Measurements from ENCODE around the gene XCL1. TPM values are rescaled to one million over a fixed set of nuclear protein-coding genes. Genes with fewer than 3 reads are reported as not detected.

XCL1 gene
- total and polyA plus RNA-seq, 2 donors (not counting 3 experiments of a cell fraction or from before 2014, with no cell fraction given) = not detected

GRCh38 chr1:168621356-168621755 lies 45.0 kb downstream of the XCL1 start:
- no peak overlapping the region for H3K9ac ChIP-seq (replicated peaks; ENCODE audit: extremely low read depth, insufficient read depth, low read length)
- no peak for DNase-seq (ENCODE audit: low read depth, low spot score)
- ChIA-PET POLR2A (no interaction called here), CTCF (interaction anchor here (0.9 to 1.0 kb wide), 2 partner anchors 18 to 22 kb away, joined by 3 to 6 read pairs; no protein-coding TSS in a partner anchor)
- no peak overlapping the region for H3K27ac ChIP-seq (ENCODE audit: insufficient read depth, low read depth, low read length)
- dilution Hi-C loops (cut with MboI; ENCODE audit: extremely low pct_ligation_motif_present, low sequenced_read_pairs) (no loop called here), intact Hi-C loops (cut with micrococcal nuclease) (no loop called here)
- no peak for TF ChIP-seq EZH2 (IDR thresholded peaks at IDR 0.05; ENCODE audit: borderline replicate concordance, low read depth, low read length, severe bottlenecking)
- TF ChIP-seq MYC (IDR thresholded peaks at IDR 0.05; ENCODE audit: low read depth, low read length) = no peak
- no peak for TF ChIP-seq GATA2 (IDR thresholded peaks at IDR 0.05; ENCODE audit: insufficient read depth, insufficient read length, low read depth, low read length)
- no peak for TF ChIP-seq FOS (IDR thresholded peaks at IDR 0.05; ENCODE audit: borderline replicate concordance, insufficient read depth, low read length)
- TF ChIP-seq, protein P1, sequence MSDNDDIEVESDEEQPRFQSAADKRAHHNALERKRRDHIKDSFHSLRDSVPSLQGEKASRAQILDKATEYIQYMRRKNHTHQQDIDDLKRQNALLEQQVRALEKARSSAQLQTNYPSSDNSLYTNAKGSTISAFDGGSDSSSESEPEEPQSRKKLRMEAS (IDR thresholded peaks at IDR 0.05; ENCODE audit: insufficient read depth, insufficient read length) = no peak
- TF ChIP-seq POLR2A (IDR thresholded peaks at IDR 0.05; ENCODE audit: low read depth, low read length) = no peak
- no peak for TF ChIP-seq POLR2AphosphoS5 (IDR thresholded peaks at IDR 0.05; ENCODE audit: insufficient read depth, low read depth, low read length)
- no peak for TF ChIP-seq JUN (IDR thresholded peaks at IDR 0.05; ENCODE audit: borderline replicate concordance, insufficient read depth, insufficient read length, low read depth)
- TF ChIP-seq, protein P2, sequence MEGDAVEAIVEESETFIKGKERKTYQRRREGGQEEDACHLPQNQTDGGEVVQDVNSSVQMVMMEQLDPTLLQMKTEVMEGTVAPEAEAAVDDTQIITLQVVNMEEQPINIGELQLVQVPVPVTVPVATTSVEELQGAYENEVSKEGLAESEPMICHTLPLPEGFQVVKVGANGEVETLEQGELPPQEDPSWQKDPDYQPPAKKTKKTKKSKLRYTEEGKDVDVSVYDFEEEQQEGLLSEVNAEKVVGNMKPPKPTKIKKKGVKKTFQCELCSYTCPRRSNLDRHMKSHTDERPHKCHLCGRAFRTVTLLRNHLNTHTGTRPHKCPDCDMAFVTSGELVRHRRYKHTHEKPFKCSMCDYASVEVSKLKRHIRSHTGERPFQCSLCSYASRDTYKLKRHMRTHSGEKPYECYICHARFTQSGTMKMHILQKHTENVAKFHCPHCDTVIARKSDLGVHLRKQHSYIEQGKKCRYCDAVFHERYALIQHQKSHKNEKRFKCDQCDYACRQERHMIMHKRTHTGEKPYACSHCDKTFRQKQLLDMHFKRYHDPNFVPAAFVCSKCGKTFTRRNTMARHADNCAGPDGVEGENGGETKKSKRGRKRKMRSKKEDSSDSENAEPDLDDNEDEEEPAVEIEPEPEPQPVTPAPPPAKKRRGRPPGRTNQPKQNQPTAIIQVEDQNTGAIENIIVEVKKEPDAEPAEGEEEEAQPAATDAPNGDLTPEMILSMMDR (IDR thresholded peaks at IDR 0.05; ENCODE audit: extremely low read depth in 1 of 2, insufficient read depth in 1 of 2, low read depth in 1 of 2, low read length in 2 of 2) = no peak
- no peak overlapping the region for H2AFZ ChIP-seq (ENCODE audit: low read depth, low read length)
- no TSS peak for BruUV-seq (replicated peaks)
- H3K27me3 ChIP-seq (ENCODE audit: control insufficient read depth in 2 of 2, insufficient read depth in 2 of 2, low read length in 2 of 2) = no peaks in the 10 kb centered on the region
- no peak overlapping the region for H3K4me2 ChIP-seq (ENCODE audit: insufficient read depth, low read length)
- no peak for FAIRE-seq
- H3K4me3 ChIP-seq (replicated peaks in 1 of 3; ENCODE audit: insufficient read depth in 1 of 3, low read depth in 1 of 3, low read length in 3 of 3) = no peak overlapping the region
- H3K4me1 ChIP-seq (ENCODE audit: control insufficient read depth, extremely low read depth, insufficient read depth, low read length) = no peaks in the 10 kb centered on the region
- no peaks in the 10 kb centered on the region for H3K79me2 ChIP-seq (ENCODE audit: control insufficient read depth, insufficient read depth, low read length)
- no peaks in the 10 kb centered on the region for H3K9me1 ChIP-seq (replicated peaks; ENCODE audit: control insufficient read depth, extremely low read depth, insufficient read depth, low read length)
- no peaks in the 10 kb centered on the region for H3K36me3 ChIP-seq (ENCODE audit: control insufficient read depth in 2 of 2, extremely low read depth in 1 of 2, insufficient read depth in 2 of 2, low read length in 2 of 2)
- H4K20me1 ChIP-seq (replicated peaks; ENCODE audit: control insufficient read depth, extremely low read depth, insufficient read depth, low read length) = no peaks in the 10 kb centered on the region
- H3K9me3 ChIP-seq (replicated peaks; ENCODE audit: control insufficient read depth, insufficient read depth, low read length) = no peaks in the 10 kb centered on the region

All from endothelial cell of umbilical vein (primary cell).